Kidney (tissue), 14 donors: ENCODE data around the gene KLHL3. TPM values are rescaled to one million over a fixed set of nuclear protein-coding genes. Genes with fewer than 3 reads are reported as not detected.

ENCODE experiments used
- DNase-seq, 5 donors: peaks; one replicate each; pipeline ENCODE4 v3.0.0-alpha.2; 2013 to 2020
- FAIRE-seq: peaks from 2 replicates; lab custom pipeline; 2012; peaks lifted over from hg19 to GRCh38; lab: Jason Lieb, UNC
- H3K27ac ChIP-seq, 2 donors: one replicate each; pipeline ENCODE4 v1.7.0; 2013; ENCODE audit warnings: low read depth in 2 of 2, low read length in 2 of 2, inconsistent platforms in 1 of 2
- H3K27me3 ChIP-seq: one replicate; pipeline ENCODE4 v1.7.1; 2013; ENCODE audit warnings: low read length, inconsistent platforms; ENCODE audit not compliant: control insufficient read depth, insufficient read depth
- H3K36me3 ChIP-seq, 3 donors: one replicate each; pipeline versions ENCODE4 v1.7.0 to v1.7.1; 2013; ENCODE audit warnings: low read length in 3 of 3, control low read depth in 1 of 3, inconsistent platforms in 1 of 3; ENCODE audit not compliant: insufficient read depth in 3 of 3, control insufficient read depth in 2 of 3
- H3K4me1 ChIP-seq, 3 donors: one replicate each; pipeline versions ENCODE4 v1.7.0 to v1.7.1; 2013; ENCODE audit warnings: low read length in 3 of 3, inconsistent platforms in 1 of 3, low read depth in 1 of 3; ENCODE audit not compliant: control insufficient read depth in 2 of 3, insufficient read depth in 2 of 3
- H3K4me3 ChIP-seq, 3 donors: one replicate each; pipeline versions ENCODE4 v1.7.0 to v1.8.1; 2013; ENCODE audit warnings: low read length in 3 of 3, control low read depth in 1 of 3, inconsistent platforms in 1 of 3
- H3K9ac ChIP-seq, 3 donors: one replicate each; pipeline versions ENCODE4 v1.7.0 to v1.7.1; 2013; ENCODE audit warnings: low read length in 3 of 3, control low read depth in 1 of 3, inconsistent platforms in 1 of 3
- H3K9me3 ChIP-seq, 3 donors: one replicate each; pipeline versions ENCODE4 v1.7.0 to v1.7.1; 2013; ENCODE audit warnings: low read length in 3 of 3, control low read depth in 1 of 3, inconsistent platforms in 1 of 3; ENCODE audit not compliant: control insufficient read depth in 2 of 3, insufficient read depth in 1 of 3
- intact Hi-C: fragments of 100-400 bp; cut with DNase I; formaldehyde crosslinking; loops from one replicate; pipeline ENCODE4 v1.11.1; 2022
- polyA plus RNA-seq: library from polyadenylated mRNA; stranded (reverse); fragments of 350-450 nt; fragmentation: Illumina TruSeq; extraction: RNeasy Lipid Tissue Mini Kit (QIAGEN cat#74804); gene quantifications from one replicate; pipeline ENCODE4 v1.2.3, GENCODE V29; 2014; ENCODE audit warnings: low read depth, low replicate concordance; ENCODE audit not compliant: insufficient read depth
- total RNA-seq: library from RNA; stranded (reverse); fragmentation: NEBNext Ultra II Directional; extraction: Animal tissue kit (Norgen Biotek cat#: 25700); gene quantifications from one replicate; pipeline ENCODE4 v1.2.1, GENCODE V29; 2021
- TF ChIP-seq, protein P1 (sequence below): IDR thresholded peaks from 3 replicates; pipeline ENCODE4 v1.5.1; 2012; ENCODE audit warnings: mild to moderate bottlenecking, moderate library complexity, borderline replicate concordance; ENCODE audit not compliant: insufficient read depth; ENCODE audit errors: extremely low read depth
- donor health status: control.
- donor health status: control.
- donor health status: control.
- donor health status: control.
- donor health status: control.
- donor health status: DM: yes; HTN: yes; CAD: no.
- donor health status: Normal renal cell carcinoma (clear cell type).

The KLHL3 gene
- total and polyA plus RNA-seq, 2 donors from 2014 or later: 8.6 to 15.0 TPM

DNA sequence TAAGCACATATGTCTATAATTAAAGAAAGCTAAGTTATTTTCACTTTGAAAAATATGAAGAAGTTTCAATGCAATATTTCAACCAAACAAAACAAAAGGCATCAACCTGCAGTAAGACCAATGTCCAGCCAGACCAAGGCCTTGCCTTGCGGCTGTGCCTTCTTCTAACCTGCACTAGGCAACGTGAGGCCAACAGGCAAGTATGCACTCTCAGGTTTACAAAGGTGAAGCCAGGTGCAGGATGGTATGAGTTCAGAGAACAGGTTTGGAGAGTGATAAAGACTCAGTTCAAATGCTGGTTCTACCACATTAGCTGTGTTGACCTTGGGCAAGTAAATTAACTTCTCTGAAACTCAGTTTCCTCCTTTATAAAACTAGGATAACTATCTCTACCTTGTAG, 79.3 kb downstream of the KLHL3 start:
- FAIRE-seq: no peak
- Histone ChIP-seq H3K9me3 (no peaks in the 10 kb centered on the region), H3K27me3 (no peaks in the 10 kb centered on the region), H3K36me3 (no peaks in the 10 kb centered on the region), H3K27ac (no peak overlapping the region), H3K9ac (no peak overlapping the region), H3K4me3 (no peak overlapping the region), H3K4me1 (no peaks in the 10 kb centered on the region)
- intact Hi-C loops: no loop called here
- no peak for DNase-seq
- TF ChIP-seq, protein P1, sequence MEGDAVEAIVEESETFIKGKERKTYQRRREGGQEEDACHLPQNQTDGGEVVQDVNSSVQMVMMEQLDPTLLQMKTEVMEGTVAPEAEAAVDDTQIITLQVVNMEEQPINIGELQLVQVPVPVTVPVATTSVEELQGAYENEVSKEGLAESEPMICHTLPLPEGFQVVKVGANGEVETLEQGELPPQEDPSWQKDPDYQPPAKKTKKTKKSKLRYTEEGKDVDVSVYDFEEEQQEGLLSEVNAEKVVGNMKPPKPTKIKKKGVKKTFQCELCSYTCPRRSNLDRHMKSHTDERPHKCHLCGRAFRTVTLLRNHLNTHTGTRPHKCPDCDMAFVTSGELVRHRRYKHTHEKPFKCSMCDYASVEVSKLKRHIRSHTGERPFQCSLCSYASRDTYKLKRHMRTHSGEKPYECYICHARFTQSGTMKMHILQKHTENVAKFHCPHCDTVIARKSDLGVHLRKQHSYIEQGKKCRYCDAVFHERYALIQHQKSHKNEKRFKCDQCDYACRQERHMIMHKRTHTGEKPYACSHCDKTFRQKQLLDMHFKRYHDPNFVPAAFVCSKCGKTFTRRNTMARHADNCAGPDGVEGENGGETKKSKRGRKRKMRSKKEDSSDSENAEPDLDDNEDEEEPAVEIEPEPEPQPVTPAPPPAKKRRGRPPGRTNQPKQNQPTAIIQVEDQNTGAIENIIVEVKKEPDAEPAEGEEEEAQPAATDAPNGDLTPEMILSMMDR: no peak

DNA sequence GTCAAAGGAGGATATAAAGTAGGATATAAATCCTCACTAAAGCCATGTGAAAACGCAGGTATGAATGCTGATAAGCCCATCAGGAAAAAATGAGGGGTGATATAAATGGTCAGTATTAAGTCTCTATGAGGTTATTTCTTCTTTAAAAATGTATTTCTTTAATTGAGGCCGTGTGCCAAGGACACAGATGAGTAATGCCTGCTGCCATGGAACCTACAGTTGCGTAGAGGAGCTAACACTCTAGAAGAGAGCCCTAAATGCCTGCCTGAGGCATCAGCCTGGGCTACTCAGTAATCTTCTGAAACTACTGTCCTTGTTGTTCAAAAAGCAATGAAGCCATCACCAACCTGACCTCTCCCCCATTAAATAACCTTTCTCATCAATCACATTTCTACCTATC, 84.9 kb downstream of the KLHL3 start:
- no peak overlapping the region for H3K4me3 ChIP-seq
- FAIRE-seq (no peak), DNase-seq (no peak)
- no peak overlapping the region for H3K27ac ChIP-seq
- intact Hi-C loops: no loop called here
- TF ChIP-seq, protein P1: no peak
- H3K9me3 ChIP-seq: no peaks in the 10 kb centered on the region
- no peak overlapping the region for H3K9ac ChIP-seq
- H3K36me3 ChIP-seq: no peaks in the 10 kb centered on the region
- H3K27me3 ChIP-seq: no peaks in the 10 kb centered on the region
- H3K4me1 ChIP-seq: no peaks in the 10 kb centered on the region

DNA sequence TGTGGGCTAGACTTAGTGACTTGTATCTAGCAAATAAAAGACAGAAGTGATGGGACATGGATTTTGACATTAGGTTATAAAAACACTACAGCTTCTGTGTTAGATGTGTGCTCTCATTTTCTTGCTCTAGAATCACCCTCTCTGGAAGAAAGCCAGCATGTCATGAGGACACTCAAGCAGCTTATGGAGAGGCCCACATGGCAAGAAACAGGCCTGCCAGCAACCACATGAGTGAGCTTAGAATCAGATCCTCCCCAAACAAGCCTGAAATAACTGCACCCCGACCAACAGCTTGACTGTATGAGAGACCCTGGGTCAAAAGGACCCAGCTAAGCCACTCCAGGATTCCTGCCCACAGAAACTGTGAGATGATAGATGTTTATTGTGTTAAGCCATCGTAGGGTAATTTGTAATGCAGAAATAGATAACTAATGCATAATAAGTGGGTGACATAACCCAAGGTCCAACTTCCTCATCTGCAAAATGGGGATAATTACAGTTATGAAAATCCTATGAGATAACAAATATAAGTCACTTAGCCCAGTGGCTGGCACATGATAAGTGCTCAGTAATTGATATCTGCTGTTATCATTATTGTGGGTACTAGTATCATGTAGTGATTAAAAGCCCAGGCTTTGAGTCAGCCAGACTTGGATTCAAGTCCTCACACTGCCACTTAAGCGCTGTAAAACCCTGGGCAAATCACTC, 86.5 kb downstream of the KLHL3 start:
- Histone ChIP-seq H3K27me3 (no peaks in the 10 kb centered on the region), H3K9ac (no peak overlapping the region), H3K36me3 (no peaks in the 10 kb centered on the region), H3K27ac (no peak overlapping the region), H3K4me3 (no peak overlapping the region), H3K9me3 (peaks cover 0 to 5% (median 0%) of the 10 kb centered on the region in 3 donors), H3K4me1 (no peaks in the 10 kb centered on the region)
- no peak for FAIRE-seq
- DNase-seq: peak in 1 of 5 donors; percentile 55
- TF ChIP-seq, protein P1: no peak
- intact Hi-C loops: no loop called here
